A673 (cell line): ENCODE data around the gene ZSCAN18.

Experiments
- EZH2 ChIP-seq: fragments of 200-600 bp; sonication (generic); IDR thresholded peaks from 2 replicates; pipeline ENCODE4 v1.6.1; 2017; ENCODE audit warnings: borderline replicate concordance, low read depth, mild to moderate bottlenecking, mixed read lengths, antibody characterized with exemption, low read length; ENCODE audit not compliant: poor library complexity, severe bottlenecking
- TF ChIP-seq, protein P1 (sequence below): fragments of 300-800, 200-600 bp; sonication (generic); conservative IDR thresholded peaks from 2 replicates; pipeline ENCODE4 v1.5.1; 2017; ENCODE audit warnings: low read depth, mild to moderate bottlenecking, antibody characterized with exemption, low read length, moderate library complexity, mixed read lengths

DNA sequence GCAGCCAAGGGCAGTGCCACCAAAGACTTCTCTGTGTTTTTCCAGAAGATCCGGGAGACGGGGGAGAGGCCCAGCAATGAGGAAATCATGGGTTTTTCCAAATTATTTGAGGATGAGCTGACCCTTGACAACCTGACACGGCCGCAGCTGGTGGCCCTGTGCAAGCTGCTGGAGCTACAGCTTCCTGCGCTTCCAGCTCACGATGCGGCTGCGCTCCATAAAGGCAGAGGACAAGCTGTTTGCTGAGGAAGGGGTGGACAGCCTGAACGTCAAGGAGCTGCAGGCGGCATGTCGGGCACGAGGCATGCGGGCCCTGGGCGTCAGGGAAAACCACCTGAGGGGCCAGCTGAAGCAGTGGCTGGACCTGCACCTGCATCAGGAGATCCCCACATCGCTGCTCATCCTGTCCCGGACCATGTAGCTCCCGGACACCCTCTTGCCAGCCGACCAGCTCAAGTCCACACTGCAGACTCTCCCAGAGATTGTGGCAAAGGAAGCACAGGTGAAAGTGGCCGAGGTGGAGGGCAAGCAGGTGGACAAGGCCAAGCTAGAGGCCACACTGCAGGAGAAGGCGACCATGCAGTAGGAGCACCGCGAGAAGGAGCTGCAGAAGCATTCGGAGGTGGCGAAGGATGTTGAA is 52.5 kb downstream of the ZSCAN18 start:
- TF ChIP-seq, protein P1, sequence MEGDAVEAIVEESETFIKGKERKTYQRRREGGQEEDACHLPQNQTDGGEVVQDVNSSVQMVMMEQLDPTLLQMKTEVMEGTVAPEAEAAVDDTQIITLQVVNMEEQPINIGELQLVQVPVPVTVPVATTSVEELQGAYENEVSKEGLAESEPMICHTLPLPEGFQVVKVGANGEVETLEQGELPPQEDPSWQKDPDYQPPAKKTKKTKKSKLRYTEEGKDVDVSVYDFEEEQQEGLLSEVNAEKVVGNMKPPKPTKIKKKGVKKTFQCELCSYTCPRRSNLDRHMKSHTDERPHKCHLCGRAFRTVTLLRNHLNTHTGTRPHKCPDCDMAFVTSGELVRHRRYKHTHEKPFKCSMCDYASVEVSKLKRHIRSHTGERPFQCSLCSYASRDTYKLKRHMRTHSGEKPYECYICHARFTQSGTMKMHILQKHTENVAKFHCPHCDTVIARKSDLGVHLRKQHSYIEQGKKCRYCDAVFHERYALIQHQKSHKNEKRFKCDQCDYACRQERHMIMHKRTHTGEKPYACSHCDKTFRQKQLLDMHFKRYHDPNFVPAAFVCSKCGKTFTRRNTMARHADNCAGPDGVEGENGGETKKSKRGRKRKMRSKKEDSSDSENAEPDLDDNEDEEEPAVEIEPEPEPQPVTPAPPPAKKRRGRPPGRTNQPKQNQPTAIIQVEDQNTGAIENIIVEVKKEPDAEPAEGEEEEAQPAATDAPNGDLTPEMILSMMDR: no peak
- no peak for TF ChIP-seq EZH2
